NCI-H748 (cell line): ENCODE data around the gene LCT.
A peak's percentile ranks its signal among the peaks of the same experiment; 100 is the strongest.
"Not testable (repeated sequence)": the region's sequence is repeated elsewhere in the genome, so short reads cannot be mapped to it uniquely, and the experiment has no call there.

Experiments used
- DNase-seq: peaks from one replicate; lab custom pipeline; 2025; ENCODE audit not compliant: unreplicated experiment; lab: John Stamatoyannopoulos, UW

The LCT gene

DNA sequence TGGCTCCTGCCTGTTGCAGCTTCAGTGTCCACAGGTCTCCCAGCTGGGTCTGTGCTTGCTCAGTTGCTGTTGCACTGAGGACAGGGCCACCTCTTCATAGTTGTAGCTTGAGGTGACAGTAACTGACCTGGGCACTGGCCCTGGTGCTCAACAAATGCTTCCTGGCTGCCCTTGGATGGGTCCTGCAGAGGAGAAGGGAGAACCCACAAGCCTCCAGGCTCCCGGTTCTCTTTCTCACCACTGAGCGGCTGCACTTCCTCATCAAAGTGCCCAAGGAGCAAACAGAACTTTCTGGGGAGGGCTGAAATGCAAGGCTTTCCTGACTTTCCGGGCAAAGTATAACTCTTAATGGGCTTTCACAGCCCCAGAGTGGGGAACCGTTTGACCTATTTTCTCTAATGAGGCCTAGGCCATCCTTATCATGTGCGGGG is 38.7 kb downstream of the LCT start:
- DNase-seq: no peak

DNA sequence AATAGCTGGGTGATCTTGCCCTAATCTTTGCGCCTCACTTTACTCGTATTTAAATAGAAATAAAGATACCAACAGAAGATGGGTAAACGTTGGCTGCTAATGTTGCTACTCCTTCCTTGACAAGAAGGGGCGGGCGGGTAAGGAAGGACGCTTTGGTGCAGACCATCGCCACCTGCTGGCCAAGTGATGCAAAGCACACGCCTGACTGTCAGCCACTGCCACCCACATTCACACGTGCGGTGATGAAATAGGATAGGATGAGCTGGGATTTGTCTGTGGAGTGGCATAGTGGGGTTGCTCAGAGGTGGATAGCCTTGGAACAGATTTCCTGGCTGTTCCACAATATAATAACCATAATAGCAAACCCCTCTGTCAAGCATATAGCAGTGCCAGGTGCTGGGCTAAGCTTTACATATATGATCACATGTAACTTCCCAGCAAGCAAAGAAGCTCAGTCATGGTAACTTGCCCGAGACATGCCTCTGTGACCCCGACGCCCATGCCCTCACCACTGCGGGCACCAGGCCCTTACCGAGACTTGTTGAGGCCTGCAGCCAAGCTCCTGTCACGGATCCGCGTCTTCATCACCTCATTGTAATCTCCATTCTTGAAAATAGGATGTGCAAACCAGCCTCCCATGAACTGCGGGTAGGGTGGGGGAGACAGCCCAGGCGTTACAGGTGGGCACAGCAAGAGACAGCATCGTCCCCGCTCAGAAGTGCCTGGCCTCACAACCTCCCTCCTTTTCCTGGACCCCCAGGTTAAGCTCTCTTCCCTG is 39.3 kb downstream of the LCT start:
- peak; percentile 60 for DNase-seq

DNA sequence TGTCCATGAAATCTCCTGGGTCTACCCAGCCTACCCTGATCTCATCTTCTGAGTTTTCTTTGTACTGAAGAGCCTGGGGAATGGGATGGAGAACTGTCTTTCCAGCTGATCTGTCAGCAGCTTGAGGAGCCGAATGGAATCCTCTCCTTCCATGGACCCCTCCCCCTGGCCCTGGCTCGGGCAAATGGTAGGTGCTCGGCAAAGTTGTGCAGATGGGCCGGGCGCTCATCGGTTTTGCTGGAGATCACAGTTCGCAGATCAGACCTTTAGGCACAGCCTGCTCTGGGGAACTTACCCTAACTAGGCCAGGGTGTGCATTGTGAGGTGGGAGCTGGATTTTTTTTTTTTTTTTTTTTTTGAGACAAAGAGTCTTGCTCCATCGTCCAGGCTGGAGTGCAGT is 40.4 kb downstream of the LCT start:
- DNase-seq: no peak

DNA sequence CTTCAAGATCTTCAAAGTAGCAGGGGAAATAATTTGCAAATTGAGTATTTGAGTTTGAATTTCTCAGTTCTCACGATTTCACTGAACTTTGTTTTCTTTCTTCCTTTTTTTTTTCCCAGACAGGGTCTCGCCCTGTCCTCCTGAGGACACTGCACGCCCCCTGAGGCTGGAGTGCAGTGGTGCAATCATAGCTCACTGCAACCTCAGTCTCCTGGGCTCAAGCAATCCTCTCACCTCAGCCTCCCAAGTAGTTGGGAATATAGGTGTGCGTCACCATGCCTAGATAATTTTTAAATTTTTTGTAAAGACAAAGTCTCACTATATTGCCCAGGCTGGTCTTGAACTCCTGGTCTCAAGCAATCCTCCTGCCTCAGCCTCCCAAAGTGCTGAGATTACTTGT is 41.3 kb downstream of the LCT start:
- not testable (repeated sequence) for DNase-seq

GRCh38 chr2:135792401-135793150 is 44.4 kb downstream of the LCT start:
- DNase-seq: no peak

DNA sequence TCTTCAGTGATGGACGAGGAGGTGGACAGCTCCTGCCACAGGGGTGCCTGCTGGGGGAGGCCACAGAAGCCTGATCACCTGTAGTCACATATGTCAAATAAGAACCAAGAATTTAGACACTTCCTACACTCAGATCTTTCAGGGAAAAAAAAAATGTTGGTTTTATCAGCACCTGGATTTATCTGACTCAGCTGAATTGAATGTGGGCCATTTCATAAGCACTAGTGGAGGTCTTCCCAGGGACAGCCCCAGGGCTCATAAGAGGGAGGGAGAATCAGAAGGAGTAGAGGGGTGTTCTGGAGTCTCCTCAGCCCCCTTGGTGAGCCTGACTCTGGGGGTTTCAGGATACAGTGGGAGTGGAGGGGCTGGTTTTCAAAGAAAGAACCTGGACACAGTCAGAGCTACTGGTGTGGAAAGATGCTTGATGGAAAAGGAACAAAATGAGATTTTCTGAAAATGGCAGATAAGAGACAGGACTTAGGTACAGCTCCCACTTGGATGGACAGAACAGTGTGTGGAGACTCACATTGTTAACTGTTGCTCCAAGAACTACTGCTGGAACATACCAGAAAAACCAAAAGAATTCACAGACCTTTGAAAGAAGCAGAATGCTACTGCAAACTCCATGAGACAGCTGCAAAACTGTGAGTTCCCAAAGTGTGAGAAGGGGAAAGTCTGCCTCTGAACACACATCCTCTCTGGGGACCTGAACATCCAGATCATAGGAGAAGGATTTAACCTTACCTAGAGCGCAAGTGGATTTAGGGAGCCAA is 45.4 kb downstream of the LCT start:
- no peak for DNase-seq

DNA sequence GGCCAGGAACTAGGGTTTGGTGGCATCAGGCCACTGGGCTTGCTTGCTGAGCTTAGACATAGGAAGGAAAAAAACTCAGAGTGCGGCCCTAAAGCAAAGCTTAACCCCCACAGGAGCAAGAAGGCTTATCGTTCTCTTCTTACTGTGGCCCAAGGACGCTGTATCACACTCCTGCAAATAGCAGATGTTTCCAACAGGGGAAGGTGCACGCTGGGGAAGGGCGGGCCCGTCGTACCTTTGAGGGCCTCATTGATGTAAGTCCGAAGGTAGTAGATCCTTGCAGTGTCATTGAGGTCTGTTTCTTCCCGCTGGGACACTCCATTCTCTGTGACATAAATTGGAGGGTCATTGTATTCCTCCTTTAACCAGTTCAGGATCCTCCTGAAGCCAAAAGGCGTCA is 46.6 kb downstream of the LCT start:
- DNase-seq: no peak

- DNase-seq: no peak
Observed at GRCh38 chr2:135786823-135787222, 50.2 kb downstream of the LCT start.

DNA sequence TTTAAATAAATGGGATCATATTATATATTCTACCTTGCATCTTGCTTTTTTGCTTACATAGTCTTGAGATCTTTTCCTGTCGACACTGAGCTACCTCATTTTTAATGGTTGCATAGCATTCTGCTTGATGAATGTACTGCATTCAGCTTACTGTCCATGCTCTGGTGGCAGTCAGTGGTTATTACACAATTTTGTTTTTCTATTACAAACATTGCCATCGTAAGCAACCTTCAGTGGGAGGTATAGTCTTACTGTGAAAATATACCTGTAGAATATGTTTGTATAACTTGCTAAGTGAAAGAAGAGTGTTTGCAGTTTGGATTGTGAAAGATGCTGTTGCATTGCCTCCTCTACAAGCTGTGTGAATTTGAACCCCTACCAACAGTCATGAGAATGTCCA is 52.0 kb downstream of the LCT start:
- no peak for DNase-seq

DNA sequence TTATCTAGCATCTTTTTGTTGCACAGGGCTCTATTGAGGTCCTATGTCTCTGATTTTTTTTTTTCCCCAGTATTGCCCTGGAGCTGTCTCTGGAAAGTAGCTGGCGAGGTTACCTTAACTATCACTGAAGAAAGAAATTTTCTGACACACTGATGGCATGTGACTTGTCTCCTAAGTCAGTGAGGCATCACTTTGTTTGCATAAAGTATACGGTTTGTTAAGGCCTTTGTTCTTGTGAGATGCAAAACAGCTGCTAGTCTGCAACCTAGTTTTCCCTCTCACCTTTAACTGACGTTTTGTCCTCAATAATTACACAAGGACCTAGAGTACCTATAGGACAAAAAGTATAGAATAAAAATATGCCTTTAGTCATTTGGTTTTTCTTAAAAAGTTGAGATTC is 53.5 kb downstream of the LCT start:
- DNase-seq: no peak

- no peak for DNase-seq
Observed at GRCh38 chr2:135782231-135782630, 54.8 kb downstream of the LCT start.

GRCh38 chr2:135776367-135776766 is 60.6 kb downstream of the LCT start:
- no peak for DNase-seq

DNA sequence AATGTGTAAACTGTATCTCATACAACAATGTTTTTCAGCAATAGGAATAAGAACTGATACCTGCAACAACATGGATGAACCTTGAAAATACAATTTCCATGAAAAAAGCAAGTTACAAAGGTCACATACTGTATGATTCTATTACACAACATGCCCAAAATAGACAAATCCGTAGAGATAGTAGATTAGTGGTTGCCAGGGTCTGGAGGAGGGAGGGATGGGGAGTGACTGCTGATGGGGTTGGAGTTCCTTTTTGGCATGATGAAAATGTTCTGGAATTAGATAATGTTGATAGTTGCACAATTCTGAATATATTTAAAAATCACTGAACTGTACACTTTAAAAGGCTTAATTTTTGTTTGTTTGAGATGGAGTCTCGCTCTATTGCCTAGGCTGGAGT is 61.6 kb downstream of the LCT start:
- no peak for DNase-seq

- no peak for DNase-seq
Observed at GRCh38 chr2:135773917-135774316, 63.1 kb downstream of the LCT start.

DNA sequence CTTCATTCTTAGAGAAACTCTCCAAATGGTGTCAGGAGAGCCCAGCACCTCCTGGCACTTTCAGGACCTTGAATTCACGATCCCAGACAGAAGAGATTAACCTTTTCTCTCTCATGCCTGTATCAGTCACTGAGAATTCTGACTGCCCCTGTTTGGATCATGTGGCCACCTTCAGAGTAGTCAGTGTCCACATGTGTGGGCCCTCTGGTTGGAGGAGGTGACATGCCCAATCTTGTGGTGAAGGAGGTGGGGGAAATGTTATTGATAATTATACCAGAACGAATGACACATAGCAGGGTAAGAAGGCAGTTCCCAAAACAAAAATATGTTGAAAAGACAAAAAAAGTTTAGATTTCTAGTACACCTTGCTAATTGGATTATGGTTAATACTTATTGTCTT is 63.7 kb downstream of the LCT start:
- no peak for DNase-seq

GRCh38 chr2:135768863-135769262 is 68.1 kb downstream of the LCT start:
- DNase-seq: no peak

- DNase-seq: no peak
Observed at GRCh38 chr2:135762530-135762929, 74.5 kb downstream of the LCT start.

DNA sequence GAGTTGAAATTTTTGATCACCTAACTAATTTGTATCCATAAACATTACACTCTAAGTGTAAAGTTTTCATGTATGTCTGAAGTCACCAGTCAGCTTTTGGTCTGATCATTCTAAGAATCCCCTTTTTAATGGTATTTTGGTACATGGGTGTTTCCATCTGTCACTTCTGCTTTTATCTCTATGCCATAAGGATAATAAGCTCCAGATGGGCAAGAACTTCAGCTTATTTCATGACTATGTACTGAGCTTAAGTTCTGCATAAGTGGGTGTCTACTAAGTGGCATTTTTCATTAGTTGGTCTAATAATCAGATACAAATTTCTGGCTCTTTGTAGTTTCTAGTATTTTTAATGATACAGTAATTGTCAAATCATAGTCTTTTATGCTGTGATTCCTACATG is 75.0 kb downstream of the LCT start:
- DNase-seq: no peak

DNA sequence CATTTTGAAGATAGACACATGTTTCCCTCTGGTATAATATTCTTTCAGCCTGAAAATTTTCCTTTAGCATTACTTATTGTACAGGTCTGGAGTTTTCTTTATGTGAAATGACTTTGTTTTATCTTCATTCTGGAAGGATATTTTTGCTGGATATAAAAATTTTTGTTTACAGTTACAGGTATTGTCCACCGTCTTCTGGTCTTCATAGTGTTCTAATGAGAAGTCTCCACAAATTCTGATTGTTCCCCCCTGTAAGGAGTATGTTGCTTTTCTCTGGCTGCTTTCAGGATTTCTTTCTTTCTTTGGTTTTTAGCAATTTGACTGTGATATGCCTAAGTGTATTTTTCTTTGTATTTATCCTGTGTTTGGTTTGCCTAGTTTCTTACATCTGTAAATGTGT is 80.3 kb downstream of the LCT start:
- no peak for DNase-seq

DNA sequence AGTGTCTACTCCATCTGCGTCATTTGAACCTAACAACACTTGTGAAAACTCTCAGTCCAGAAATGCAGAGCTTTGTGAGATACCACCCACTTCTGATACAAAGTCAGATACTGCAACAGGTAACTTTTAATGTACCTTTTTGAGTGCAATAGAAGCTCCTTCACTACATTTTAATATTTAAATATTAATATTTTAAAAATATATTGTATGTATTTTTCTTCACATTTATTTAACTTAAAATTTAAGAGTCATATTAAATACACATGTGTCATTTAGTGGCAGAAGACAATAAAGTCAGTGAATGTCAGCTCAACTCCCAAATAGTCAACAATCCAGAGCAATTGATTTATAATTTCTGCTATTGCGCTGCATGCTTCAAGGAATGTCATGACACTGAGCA is 81.4 kb downstream of the LCT start:
- DNase-seq: no peak

GRCh38 chr2:135745545-135745944 is 91.4 kb downstream of the LCT start:
- DNase-seq: no peak

DNA sequence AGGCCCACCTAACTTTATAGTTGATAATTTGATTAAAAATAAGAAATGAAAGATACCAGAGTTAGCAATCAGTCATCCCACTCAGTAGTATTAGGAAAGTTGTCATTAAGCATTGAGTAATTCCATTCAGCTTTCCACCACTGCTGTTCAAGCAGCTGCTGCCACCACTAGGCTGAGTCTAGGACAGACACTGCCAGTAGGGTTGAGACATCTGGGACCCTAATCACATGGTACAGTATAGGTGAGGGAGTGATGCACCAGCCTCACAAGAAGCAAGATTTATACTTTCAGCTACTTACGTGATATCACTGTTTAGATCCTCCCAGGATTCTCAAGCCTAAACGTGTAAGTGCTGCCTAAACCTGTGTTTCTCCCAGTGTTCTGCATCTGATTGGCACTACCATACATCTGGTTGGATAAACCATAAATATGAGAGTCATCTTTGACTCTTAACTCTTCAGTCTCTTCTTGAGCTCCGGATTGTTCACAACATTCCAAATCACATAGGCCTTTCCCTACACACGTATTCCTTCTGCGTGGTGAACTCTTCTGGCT is 92.1 kb downstream of the LCT start:
- DNase-seq: no peak
